DMS 273 treated with DMSO at 0.1 percent for 48 hours (cell line): Measurements from ENCODE around the gene TSPAN6.

ENCODE experiments used
- DNase-seq: peaks from one replicate; lab custom pipeline; 2025; lab: John Stamatoyannopoulos, UW

Gene TSPAN6

GRCh38 chrX:100584611-100585010 is 52.0 kb downstream of the TSPAN6 start, which contains the start of gene TNMD:
TSS of gene TNMD (plus strand) at chrX:100584936. CDS start at chrX:100585019, 83 bp downstream.
- no peak for DNase-seq
